ENCODE results near the gene RUBCN.
A peak's percentile ranks its signal among the peaks of the same experiment; 100 is the strongest.
"Not testable (repeated sequence)": the region's sequence is repeated elsewhere in the genome, so short reads cannot be mapped to it uniquely, and the experiment has no call there.

The RUBCN gene

DNA sequence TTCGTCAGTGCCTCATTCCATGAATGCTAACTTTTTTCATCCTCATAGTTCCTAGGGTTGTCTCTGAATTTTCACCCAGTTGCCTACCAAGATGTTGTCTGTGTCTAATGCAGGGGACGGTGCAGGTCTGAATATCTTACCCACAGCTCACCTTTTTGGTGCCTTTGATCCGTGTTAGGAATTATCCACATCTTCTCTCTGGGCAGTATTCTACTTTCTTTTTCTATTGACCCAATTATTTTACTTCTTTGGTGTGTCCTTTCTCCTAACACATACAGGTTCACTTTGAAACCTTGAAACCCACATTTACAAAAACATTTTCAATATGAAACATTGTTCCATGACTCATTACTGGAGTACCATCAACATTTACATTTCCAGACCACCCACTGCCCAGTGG lies 80.6 kb downstream of the RUBCN start:
- not testable (repeated sequence) for DNase-seq

DNA sequence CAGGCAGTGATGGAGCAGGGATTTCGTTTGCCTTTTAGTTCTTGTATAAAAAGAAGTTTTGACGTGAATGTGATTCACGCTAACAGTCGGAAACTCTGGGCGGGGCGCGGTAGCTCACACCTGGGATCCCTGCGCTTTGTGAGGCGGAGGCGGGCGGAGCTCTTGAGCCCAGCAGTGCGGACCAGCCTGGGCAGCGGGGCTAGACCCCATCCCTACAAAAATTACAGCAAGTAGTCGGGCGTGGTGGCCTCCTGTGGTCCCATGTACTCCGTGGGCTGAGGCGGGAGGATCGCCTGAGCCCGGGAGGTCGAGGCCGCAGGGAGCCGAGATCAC lies 81.7 kb downstream of the RUBCN start:
- DNase-seq, result not testable (repeated sequence)

DNA sequence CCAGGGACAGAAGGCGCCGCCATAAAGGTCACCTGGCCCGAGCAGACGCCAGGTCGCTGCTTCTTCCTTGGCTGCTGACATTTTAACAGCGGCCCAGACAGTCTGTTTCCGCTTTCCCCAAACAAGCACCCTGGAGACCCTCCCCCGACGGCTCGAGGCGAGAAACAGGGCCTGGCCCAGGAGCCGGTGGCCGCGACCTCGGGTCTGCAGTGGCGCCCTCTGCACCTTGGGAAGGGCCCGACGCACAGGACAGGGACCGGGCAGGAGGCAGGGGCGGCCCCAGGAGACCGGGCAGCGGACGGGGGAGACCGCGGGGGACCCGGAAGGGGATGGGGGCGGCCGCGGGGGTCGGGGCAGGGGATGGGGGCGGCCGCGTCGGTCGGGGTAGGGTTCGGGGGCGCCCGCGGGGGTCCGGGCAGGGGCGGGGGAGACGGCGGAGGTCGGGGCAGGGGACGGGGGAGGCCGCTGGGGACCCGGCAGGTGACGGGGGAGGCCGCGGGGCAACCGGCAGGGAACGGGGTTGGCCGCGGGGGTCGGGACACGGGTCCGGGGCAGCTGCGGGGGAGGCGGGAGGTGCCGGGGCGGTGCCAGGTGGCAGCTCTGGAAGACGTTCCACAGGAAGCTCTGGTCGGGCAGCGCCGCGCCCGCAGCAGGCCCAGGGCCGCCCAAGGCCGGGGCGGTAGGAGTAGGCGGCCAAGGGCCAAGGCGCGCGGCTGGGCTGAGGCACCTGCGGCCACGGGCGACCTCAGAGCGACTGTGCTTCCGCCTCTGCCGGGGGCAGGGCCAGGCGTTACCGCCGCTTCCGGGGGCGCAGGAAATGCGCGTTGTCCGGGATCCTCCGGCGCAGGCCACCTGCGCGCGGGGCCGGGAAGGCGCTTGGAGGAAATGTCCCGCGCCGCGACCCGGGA lies 82.4 kb downstream of the RUBCN start:
- peak; percentile 32 for DNase-seq

DNA sequence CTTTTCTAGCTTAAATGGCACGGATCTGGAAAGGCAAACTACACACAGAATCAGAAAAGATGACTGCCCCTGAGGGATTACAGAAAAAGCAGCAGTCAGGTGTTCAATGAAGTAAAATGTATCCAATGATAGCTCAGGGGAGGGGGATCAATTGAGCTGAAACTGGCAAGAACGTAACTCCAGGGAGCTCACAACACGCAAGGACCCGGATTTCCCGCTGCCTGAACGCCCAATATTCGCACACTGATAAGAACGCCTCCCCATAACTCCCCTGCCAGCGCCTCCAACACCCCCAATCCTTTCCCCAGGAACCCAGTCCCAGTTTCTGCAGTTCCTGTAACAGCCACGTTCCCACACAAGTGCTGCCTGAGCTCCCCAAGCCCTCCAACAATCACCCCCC lies 83.8 kb downstream of the RUBCN start:
- not testable (repeated sequence) for DNase-seq

DNA sequence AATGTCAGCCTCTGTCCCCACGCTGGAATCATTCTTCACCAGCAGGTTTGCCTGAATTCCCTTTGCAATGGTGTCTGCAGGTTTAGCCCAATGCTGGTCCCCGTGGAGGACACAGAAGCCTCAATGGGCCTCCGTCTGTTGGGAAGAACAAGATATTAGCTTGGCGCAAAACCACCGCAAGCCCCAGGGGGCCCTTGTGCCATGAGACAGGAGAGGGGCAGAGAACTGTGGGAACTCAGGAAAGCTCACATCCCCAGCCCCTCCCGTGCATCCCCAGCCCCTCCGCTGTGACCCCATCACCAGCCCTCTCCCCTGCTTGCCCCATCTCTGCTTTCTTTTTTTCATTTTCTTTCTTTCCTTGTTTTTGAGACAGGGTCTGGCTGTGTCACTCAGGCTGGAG lies 89.1 kb downstream of the RUBCN start:
- DNase-seq, result not testable (repeated sequence)

DNA sequence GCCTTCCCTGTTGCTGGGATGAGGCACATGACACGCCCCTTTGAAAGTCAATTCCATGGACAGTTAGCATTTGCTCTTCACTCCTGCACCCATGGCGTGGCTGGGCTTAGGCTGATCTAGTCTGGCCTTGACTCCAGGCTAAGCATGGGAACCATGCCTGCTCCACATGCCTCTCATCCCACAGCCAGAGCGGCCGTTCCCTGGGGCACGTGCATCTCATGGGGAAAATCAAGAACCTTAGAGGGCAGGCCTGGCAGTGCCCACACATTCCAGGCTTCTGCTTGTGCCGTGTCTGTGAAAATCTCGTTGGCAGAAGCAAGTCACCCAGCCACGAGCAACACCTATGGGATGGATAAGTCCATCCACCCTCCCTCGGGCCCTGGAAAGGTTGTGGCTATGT lies 89.5 kb downstream of the RUBCN start:
- not testable (repeated sequence) for DNase-seq

DNA sequence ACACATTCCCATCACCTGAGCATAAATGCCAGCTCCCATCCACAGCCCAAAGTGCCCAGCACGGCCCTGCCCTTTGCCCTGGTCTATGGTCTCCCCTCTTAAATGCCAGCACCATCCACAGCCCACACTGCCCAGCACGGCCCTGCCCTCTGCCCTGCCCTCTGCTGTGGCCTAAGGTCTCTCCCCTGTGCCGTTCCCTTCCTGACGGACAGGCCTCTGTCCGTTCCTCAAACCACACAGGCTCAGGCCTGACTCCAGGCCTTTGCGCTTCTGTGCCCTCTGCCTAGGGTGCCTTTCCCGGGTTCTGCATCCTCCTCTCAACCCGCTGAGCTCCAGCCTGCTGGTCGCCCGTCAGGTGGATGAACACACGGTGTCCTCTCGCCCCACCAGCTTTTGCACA lies 90.4 kb downstream of the RUBCN start:
- DNase-seq, result not testable (repeated sequence)

DNA sequence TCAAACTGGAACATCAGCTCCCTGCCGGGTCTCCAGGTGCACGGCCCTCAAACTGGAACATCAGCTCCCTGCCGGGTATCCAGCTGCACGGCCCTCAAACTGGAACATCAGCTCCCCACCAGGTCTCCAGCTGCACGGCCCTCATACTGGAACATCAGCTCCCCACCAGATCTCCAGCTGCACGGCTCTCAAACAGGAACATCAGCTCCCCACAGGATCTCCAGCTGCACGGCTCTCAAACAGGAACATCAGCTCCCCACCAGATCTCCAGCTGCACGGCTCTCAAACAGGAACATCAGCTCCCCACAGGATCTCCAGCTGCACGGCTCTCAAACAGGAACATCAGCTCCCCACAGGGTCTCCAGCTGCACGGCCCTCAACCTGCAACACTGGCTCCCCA lies 99.1 kb downstream of the RUBCN start:
- not testable (repeated sequence) for DNase-seq

DNA sequence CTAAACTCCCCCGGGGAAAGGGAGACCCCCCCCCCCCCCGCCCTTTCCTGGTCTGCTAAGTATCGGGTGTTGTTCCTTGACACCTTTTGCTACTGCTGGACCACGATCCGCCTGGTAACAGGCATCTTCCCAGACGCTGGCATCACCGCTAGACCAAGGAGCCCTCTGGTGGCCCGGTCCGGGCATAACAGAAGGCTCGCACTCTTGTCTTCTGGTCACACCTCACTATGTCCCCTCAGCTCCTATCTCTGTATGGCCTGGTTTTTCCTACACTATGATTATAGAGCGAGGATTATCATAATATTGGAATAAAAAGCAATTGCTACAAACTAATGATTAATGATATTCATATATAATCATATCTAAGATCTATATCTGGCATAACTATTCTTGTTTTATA lies 104.7 kb downstream of the RUBCN start:
- not testable (repeated sequence) for DNase-seq

DNA sequence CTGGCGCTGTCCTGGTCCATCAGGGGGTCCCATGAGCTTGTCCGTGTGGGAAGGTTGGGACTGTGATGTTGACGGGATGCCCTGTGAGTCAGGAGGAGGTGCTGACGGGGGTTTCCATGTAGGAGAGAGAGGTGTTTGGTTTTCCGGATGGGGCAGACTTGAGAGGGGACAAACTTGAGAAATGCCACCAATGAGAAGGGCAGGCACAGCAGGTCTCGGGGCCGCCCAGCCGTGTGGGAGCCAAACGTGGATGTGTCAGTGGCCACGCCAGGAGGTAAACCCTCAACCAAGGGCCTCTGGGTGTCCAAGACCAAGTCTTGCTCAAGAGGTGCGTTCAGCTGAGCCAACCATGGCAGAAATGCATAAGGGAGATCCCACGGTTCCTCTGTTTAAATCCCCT lies 105.9 kb downstream of the RUBCN start:
- not testable (repeated sequence) for DNase-seq

DNA sequence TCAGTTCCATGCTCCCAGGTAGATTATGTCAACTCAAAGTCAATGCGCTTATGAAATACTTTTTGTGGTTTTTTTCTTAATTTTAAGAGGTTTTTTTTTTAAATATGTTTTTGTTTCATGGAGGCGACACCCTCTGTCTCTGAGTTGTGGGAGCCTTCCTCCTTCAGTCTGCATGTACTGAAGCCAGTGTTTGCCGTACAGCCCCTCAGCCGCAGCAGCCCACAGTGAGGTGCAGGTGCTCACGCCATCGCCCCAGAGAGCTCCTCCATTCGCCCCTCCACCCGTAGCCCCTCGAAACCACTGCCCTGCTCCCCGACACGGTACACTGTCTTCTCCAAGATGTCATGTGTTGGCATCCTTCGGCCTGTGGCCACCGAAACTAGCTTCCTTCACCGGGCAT lies 107.4 kb downstream of the RUBCN start:
- DNase-seq, result not testable (repeated sequence)

DNA sequence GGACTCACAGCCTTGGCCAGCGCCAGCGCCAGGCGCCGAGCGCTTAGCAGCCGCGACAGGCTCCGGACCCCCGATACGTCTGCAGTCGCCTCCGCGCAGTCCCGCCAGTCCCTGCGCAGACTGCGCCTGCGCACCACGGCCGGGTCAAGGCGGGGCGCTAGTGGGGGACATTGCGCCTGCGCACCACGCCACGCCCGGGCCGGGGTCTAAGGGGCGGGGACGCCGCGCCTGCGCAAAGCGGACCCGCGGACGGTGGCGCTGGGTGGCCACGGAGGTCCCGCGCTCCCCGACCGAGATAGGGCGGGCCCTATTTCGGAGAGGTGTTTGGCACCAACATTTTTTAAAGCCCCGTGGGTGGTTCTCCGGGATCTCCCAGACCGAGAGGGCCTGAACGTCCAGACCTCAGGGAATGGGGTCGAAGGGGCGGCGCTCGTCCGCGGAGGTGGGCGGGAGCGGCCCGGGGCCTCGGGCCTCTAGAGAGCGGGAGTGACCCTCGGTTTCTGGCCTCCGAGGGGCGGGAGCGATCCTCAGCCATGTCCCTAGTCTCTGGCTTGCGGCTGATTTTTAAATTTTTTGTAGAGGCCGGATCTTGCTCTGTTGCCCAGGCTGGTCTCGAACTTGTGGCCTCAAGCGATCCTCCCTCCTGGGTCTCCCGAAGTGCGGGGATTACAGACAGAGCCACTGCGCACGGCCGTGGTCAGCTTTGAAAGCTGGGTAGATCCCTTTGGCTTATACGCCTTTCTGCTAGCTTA lies 108.8 kb downstream of the RUBCN start:
- peak; percentile 85 for DNase-seq

DNA sequence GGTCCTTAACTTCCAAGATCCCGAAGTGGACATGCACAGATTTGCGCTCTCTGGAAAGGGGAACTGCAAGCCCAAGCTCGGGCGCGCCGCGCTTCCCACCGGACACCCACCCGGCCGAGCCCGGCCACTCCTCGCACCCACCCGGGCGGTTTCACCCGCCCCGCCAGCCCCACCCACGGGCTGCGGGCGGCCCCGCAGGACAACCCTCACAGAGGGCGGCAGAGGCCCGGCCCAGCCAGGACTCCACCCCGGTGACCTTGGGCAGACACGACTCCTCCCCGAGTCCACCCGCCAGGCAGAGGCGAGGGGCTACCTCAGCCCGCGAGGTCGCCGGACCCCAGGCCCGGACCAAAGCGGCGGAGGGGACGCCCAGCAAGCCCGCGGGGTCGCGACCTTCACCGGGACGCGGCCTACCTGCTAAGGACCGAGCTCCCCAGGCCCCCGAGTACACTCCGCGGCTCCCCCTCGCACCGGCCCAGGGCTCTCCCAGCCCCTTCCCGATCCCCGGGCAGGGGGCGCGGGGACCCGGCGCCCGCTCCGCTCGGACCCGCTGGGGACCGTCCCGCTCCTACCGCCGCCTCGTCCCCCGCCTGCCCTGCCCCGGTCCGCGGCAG lies 109.4 kb downstream of the RUBCN start:
- not testable (repeated sequence) for DNase-seq

DNA sequence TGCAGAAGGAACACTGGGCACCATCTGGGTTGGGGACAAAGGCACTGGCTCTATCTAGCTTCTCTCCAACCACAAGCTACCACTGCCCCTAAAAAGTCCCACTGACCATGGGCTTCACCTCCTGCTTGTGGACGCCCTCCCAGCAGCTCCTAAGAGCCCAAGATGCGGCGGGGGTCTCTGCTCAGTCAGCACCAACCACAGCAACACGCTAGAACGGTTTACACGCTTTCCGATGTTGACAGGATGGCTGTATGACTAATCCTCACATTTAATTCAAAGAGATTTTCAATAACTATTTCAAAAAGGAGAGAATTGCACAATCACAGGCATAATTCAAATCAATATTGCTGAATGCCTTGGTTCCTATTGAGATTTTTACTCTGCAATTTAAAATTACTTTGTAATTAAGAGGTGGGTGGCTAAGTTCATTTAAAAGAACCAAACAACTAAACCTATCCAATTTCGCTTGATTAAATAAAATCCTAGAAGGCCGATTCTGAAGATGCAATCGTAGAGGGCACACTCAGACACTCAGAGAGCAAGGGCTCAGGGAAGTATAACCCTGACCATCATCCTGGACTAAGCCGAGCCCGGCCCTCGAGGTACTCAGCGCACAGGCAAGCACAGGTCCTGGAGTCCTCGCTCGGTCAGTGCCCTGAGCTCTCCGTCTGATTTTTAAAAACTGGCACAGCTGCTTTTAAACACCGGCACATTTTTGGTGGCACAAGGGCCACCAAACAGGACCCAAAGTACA lies 110.1 kb downstream of the RUBCN start:
- not testable (repeated sequence) for DNase-seq

DNA sequence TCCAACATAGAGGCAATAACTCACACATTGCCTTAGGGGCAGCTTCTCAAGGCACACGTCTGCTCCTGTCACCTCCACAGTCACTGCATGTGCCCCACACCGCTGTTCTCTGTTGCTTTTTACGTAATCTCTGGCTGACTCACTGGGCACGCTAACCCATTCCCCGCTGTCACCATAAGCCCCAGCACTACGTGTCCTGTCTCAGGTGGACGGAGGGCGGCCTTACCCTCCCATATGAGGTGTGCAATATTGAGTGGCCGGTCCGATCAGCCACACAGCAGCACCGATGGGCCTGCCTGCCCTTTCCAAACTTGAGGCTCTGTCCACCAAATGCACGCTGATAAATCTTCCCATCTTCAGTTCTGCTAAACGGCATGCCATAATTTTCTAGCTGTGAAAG lies 115.2 kb downstream of the RUBCN start:
- not testable (repeated sequence) for DNase-seq

All from activated gamma-delta T cell treated with Interleukin-2 at 50 U/mL for 16 hours (primary cell).